Heart left ventricle (tissue), 16 donors: Measurements from ENCODE around the gene TUT7. TPM values are rescaled to one million over a fixed set of nuclear protein-coding genes. Genes with fewer than 3 reads are reported as not detected.

Source experiments
- ATAC-seq, 4 donors: fragments of 200-7000 bp; cut with Tn5 transposase; one replicate each; pipeline ENCODE4 v1.9.1; 2020 to 2022; ENCODE audit warnings: moderate library complexity in 4 of 4, mild to moderate bottlenecking in 3 of 4, moderate number of reproducible peaks in 1 of 4
- DNase-seq, 5 donors: peaks; one replicate each; pipeline ENCODE4 v3.0.0-alpha.2; 2020
- H3K27ac ChIP-seq, 12 donors: fragments of 200-600 bp; sonication (generic) in 4 of 12; one replicate each; pipeline versions ENCODE4 v1.5.0 to v1.8.0; 2016 to 2022; ENCODE audit warnings: mild to moderate bottlenecking in 2 of 12
- H3K27me3 ChIP-seq, 9 donors: fragments of 200-600 bp; sonication (generic) in 2 of 9; one replicate each; pipeline versions ENCODE4 v1.5.1 to v1.8.0; 2016 to 2022; ENCODE audit warnings: mild to moderate bottlenecking in 3 of 9
- H3K36me3 ChIP-seq, 9 donors: fragments of 200-600 bp; sonication (generic) in 2 of 9; one replicate each; pipeline versions ENCODE4 v1.5.0 to v1.8.0; 2018 to 2022; ENCODE audit warnings: mild to moderate bottlenecking in 2 of 9
- H3K4me1 ChIP-seq, 12 donors: fragments of 200-600 bp; sonication (generic) in 4 of 12; one replicate each; pipeline versions ENCODE4 v1.5.0 to v1.8.0; 2016 to 2022; ENCODE audit warnings: mild to moderate bottlenecking in 3 of 12
- H3K4me3 ChIP-seq, 12 donors: fragments of 200-600 bp; sonication (generic) in 4 of 12; one replicate each; pipeline versions ENCODE4 v1.5.0 to v1.8.0; 2017 to 2022; ENCODE audit warnings: mild to moderate bottlenecking in 9 of 12, moderate library complexity in 4 of 12
- H3K9me3 ChIP-seq, 12 donors: fragments of 200-600 bp; sonication (generic) in 4 of 12; one replicate each; pipeline versions ENCODE4 v1.5.0 to v1.8.0; 2016 to 2022; ENCODE audit warnings: mild to moderate bottlenecking in 1 of 12
- CTCF ChIP-seq, 12 donors: fragments of 200-600 bp; sonication (generic) in 4 of 12; IDR thresholded peaks; one replicate each; pipeline versions ENCODE4 v1.5.0 to v1.8.0; 2018 to 2022; ENCODE audit warnings: antibody characterized with exemption in 12 of 12, mild to moderate bottlenecking in 5 of 12
- POLR2A ChIP-seq, 2 donors: fragments of 450-650 bp; IDR thresholded peaks; one replicate each; pipeline ENCODE4 v1.6.1; 2017; ENCODE audit warnings: antibody characterized with exemption in 2 of 2, mild to moderate bottlenecking in 2 of 2, moderate library complexity in 2 of 2
- WGBS, 4 donors: extraction: QIAGEN DNeasy Blood & Tissue Kit in 2 of 4; methylation state at CpG; one replicate each; pipeline versions ENCODE4 v1.1.5 to v1.1.7; 2013 to 2018; 5-methylcytosine and 5-hydroxymethylcytosine counted together
- intact Hi-C, 10 donors: fragments of 100-400 bp; cut with DNase I; formaldehyde crosslinking; loops; one replicate each; pipeline versions ENCODE4 v1.11.1 to v1.14.2; 2022
- polyA plus RNA-seq, 2 donors: library from polyadenylated mRNA; stranded (reverse); fragments of 200-250 nt; gene quantifications; one replicate each; pipeline ENCODE4 v1.2.3, GENCODE V29; 2013
- total RNA-seq, 9 donors: library from RNA; depleted of rRNA in 2 of 9; stranded (reverse); fragments of >200 nt in 2 of 9; fragmentation: NEBNext Ultra II Directional in 3 of 9; extraction: Animal tissue kit (Norgen Biotek cat#: 25700) in 3 of 9; gene quantifications; one replicate each; pipeline versions ENCODE4 v1.1.0 to v1.2.4, GENCODE V29; 2016 to 2023
- donor health status: ischemic (EF 13 %, LVEDD 7.1; RV severe dilation, severe dysfunction).
- donor health status: healthy with polysubstance abuse.
- donor health status: DM: no; HTN: yes; CAD: no.
- donor health status: DM: no; HTN: no; CAD: no.
- donor health status: ischemic (EF 25% LVEDD 6.9; RV normal size, moderate dysfunction).
- donor health status: ischemic (EF 25% LVEDD 5.7; RV mildly dilated, moderate dysfunction).
- donor health status: healthy.
- donor health status: DM: yes; HTN: yes; CAD: no.
- donor health status: ischemic (EF 35%, LVEDD 5.7; RV mildly dilated, moderate dysfunction).
- donor health status: nonischemic (EF 11% LVEDD 7.7; RV severe dilation, severe dysfunction).
- donor health status: DM: yes; HTN: yes; CAD: no.
- donor health status: PGD.
- donor health status: ischemic (EF 29% LVEDD 5.4; RV normal size, mild dysfunction).
- donor health status: nonischemic (EF 23%, LVEDD 6.1; RV moderate dilation, normal function).

The TUT7 gene
- total and polyA plus RNA-seq, 11 donors, result 7.7 to 31.0 (median 12.1) TPM

- no peak for ATAC-seq
- intact Hi-C loops, result no loop called here
- no peak for TF ChIP-seq CTCF (IDR thresholded peaks at IDR 0.05)
- no peak for TF ChIP-seq POLR2A (IDR thresholded peaks at IDR 0.05)
- no peaks in the 10 kb centered on the region for H3K4me1 ChIP-seq
- DNase-seq, result no peak
- no peaks in the 10 kb centered on the region for H3K9me3 ChIP-seq
- no peak overlapping the region for H3K4me3 ChIP-seq
- WGBS, 4 donors, result 88 to 95% (median 93%) methylated on average over 1 of the region's 1 CpG
- no peak overlapping the region for H3K27ac ChIP-seq
- no peaks in the 10 kb centered on the region for H3K27me3 ChIP-seq
- peaks cover 3 to 100% (median 98%) of the 10 kb centered on the region in 9 donors for H3K36me3 ChIP-seq
These were observed 29.3 kb downstream of the TUT7 start for GRCh38 chr9:86324901-86325300.

- DNase-seq (no peak), ATAC-seq (no peak)
- Histone ChIP-seq H3K36me3 (peaks cover 3 to 100% (median 100%) of the 10 kb centered on the region in 9 donors), H3K4me3 (no peak overlapping the region), H3K4me1 (no peaks in the 10 kb centered on the region), H3K27me3 (no peaks in the 10 kb centered on the region), H3K27ac (no peak overlapping the region), H3K9me3 (no peaks in the 10 kb centered on the region)
- TF ChIP-seq POLR2A (IDR thresholded peaks at IDR 0.05) (no peak), CTCF (IDR thresholded peaks at IDR 0.05) (no peak)
- WGBS, 4 donors, result 72 to 87% (median 85%) methylated on average over 2 of the region's 2 CpGs
- intact Hi-C loops, result no loop called here
These were observed 29.9 kb downstream of the TUT7 start for GRCh38 chr9:86324308-86324707.

- intact Hi-C loops, result no loop called here
- TF ChIP-seq POLR2A (IDR thresholded peaks at IDR 0.05) (no peak), CTCF (IDR thresholded peaks at IDR 0.05) (no peak)
- H3K27ac ChIP-seq, result no peak overlapping the region
- no peaks in the 10 kb centered on the region for H3K9me3 ChIP-seq
- DNase-seq, result no peak
- no peak overlapping the region for H3K4me3 ChIP-seq
- ATAC-seq, result peak in 1 of 4 donors; percentile 31
- WGBS, 4 donors, result 75 to 81% (median 78%) methylated on average over 8 of the region's 8 CpGs
- H3K27me3 ChIP-seq, result no peaks in the 10 kb centered on the region
- no peaks in the 10 kb centered on the region for H3K4me1 ChIP-seq
- H3K36me3 ChIP-seq, result peaks cover 2 to 100% (median 100%) of the 10 kb centered on the region in 9 donors
These were observed 31.1 kb downstream of the TUT7 start for GRCh38 chr9:86322973-86323644.

GRCh38 chr9:86321373-86321772 lies 32.8 kb downstream of the TUT7 start:
- no peaks in the 10 kb centered on the region for H3K9me3 ChIP-seq
- H3K4me3 ChIP-seq, result no peak overlapping the region
- intact Hi-C loops, result no loop called here
- no peak for TF ChIP-seq CTCF (IDR thresholded peaks at IDR 0.05)
- no peak for TF ChIP-seq POLR2A (IDR thresholded peaks at IDR 0.05)
- H3K4me1 ChIP-seq, result no peaks in the 10 kb centered on the region
- no peak for ATAC-seq
- no peaks in the 10 kb centered on the region for H3K27me3 ChIP-seq
- DNase-seq, result no peak
- H3K27ac ChIP-seq, result no peak overlapping the region
- peaks cover 0 to 100% (median 100%) of the 10 kb centered on the region in 9 donors for H3K36me3 ChIP-seq
- 81 to 92% (median 87%) methylated on average over 5 of the region's 5 CpGs for WGBS, 4 donors
